Osteoblast (primary cell): ENCODE measurements around the gene TMEM9. TPM values are rescaled to one million over a fixed set of nuclear protein-coding genes. Genes with fewer than 3 reads are reported as not detected.

ENCODE experiments used
- DNase-seq: peaks from one replicate; pipeline ENCODE4 v3.0.0; 2011; ENCODE audit warnings: low spot score, mixed read lengths; ENCODE audit not compliant: insufficient read length; ENCODE audit errors: missing footprints
- H2AFZ ChIP-seq: 2 replicates; pipeline ENCODE4 v1.6.0; 2011; ENCODE audit warnings: mild to moderate bottlenecking, low read length
- H3K27ac ChIP-seq: 2 replicates; pipeline ENCODE4 v1.5.1; 2011; ENCODE audit warnings: mild to moderate bottlenecking, low read depth, low read length, moderate library complexity
- H3K27me3 ChIP-seq: 2 replicates; pipeline ENCODE4 v1.6.0; 2012; ENCODE audit warnings: mild to moderate bottlenecking, control low read depth, inconsistent platforms, low read length, moderate library complexity; ENCODE audit not compliant: insufficient read depth
- H3K36me3 ChIP-seq: 2 replicates; pipeline ENCODE4 v1.5.1; 2011; ENCODE audit warnings: mild to moderate bottlenecking, low read length, control low read depth, moderate library complexity; ENCODE audit not compliant: insufficient read depth
- H3K4me1 ChIP-seq: 2 replicates; pipeline ENCODE4 v1.5.1; 2011; ENCODE audit warnings: mild to moderate bottlenecking, low read length, control low read depth, moderate library complexity; ENCODE audit not compliant: insufficient read depth
- H3K4me2 ChIP-seq: 2 replicates; pipeline ENCODE4 v1.6.0; 2011; ENCODE audit warnings: mild to moderate bottlenecking, low read length; ENCODE audit not compliant: insufficient read depth
- H3K4me3 ChIP-seq: fragments of 200-600 bp; sonication (generic); 3 replicates; pipeline ENCODE4 v1.5.1; 2012; ENCODE audit warnings: mild to moderate bottlenecking, low read length, inconsistent platforms; ENCODE audit not compliant: insufficient read depth
- H3K79me2 ChIP-seq: 2 replicates; pipeline ENCODE4 v1.6.0; 2012; ENCODE audit warnings: mild to moderate bottlenecking, low read length, control low read depth, inconsistent platforms; ENCODE audit not compliant: insufficient read depth
- H3K9me3 ChIP-seq: 2 replicates; pipeline ENCODE4 v1.5.1; 2011; ENCODE audit warnings: low read depth, low read length, control low read depth
- H4K20me1 ChIP-seq: 2 replicates; pipeline ENCODE4 v1.6.0; 2012; ENCODE audit warnings: mild to moderate bottlenecking, low read length, control low read depth; ENCODE audit not compliant: insufficient read depth
- total RNA-seq: library from RNA; depleted of rRNA; stranded (reverse); fragments of >200 nt; gene quantifications from 2 replicates; pipeline ENCODE4 v1.2.3, GENCODE V29; 2012
- TF ChIP-seq, protein P1 (sequence below): IDR thresholded peaks from 2 replicates; pipeline ENCODE4 v1.5.1; 2011; ENCODE audit warnings: mild to moderate bottlenecking, low read depth, low read length, moderate library complexity; ENCODE audit errors: extremely low read depth

Gene TMEM9
- total RNA-seq, 1 donor, result 45.6 TPM

GRCh38 chr1:201125800-201126199, 28.5 kb downstream of the TMEM9 start:
- no peak for DNase-seq
- H3K9me3 ChIP-seq, result no peaks in the 10 kb centered on the region
- H4K20me1 ChIP-seq, result no peaks in the 10 kb centered on the region
- TF ChIP-seq, protein P1, sequence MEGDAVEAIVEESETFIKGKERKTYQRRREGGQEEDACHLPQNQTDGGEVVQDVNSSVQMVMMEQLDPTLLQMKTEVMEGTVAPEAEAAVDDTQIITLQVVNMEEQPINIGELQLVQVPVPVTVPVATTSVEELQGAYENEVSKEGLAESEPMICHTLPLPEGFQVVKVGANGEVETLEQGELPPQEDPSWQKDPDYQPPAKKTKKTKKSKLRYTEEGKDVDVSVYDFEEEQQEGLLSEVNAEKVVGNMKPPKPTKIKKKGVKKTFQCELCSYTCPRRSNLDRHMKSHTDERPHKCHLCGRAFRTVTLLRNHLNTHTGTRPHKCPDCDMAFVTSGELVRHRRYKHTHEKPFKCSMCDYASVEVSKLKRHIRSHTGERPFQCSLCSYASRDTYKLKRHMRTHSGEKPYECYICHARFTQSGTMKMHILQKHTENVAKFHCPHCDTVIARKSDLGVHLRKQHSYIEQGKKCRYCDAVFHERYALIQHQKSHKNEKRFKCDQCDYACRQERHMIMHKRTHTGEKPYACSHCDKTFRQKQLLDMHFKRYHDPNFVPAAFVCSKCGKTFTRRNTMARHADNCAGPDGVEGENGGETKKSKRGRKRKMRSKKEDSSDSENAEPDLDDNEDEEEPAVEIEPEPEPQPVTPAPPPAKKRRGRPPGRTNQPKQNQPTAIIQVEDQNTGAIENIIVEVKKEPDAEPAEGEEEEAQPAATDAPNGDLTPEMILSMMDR, result no peak
- no peak overlapping the region for H3K4me3 ChIP-seq
- no peak overlapping the region for H3K27ac ChIP-seq
- H2AFZ ChIP-seq, result no peak overlapping the region
- H3K27me3 ChIP-seq, result peaks cover 52% of the 10 kb centered on the region
- H3K4me1 ChIP-seq, result peaks cover 9% of the 10 kb centered on the region
- H3K79me2 ChIP-seq, result no peaks in the 10 kb centered on the region
- no peaks in the 10 kb centered on the region for H3K36me3 ChIP-seq
- no peak overlapping the region for H3K4me2 ChIP-seq

DNA sequence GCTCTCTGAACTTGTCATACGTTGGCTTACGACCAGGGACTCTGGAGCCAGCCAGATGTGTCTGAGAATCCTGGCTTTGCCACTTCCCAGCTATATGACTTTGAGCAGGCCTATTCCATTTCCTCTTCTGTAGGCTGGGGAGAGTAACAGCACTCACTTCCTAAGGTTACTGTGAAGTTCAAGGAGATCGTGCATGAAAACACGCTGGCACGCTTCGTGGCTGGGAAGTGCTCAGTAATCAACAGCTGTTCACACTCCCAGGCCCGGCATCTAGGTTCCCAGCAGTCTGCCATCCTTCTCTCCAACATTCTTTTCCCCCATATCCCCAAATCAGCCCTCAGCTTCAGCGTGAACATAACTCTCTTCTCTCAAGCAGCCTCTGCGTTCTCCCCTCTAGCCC, 29.3 kb downstream of the TMEM9 start:
- H3K4me3 ChIP-seq, result no peak overlapping the region
- H3K36me3 ChIP-seq, result no peaks in the 10 kb centered on the region
- H3K9me3 ChIP-seq, result no peaks in the 10 kb centered on the region
- H2AFZ ChIP-seq, result no peak overlapping the region
- DNase-seq, result no peak
- H3K79me2 ChIP-seq, result no peaks in the 10 kb centered on the region
- H3K4me2 ChIP-seq, result no peak overlapping the region
- peaks cover 9% of the 10 kb centered on the region for H3K4me1 ChIP-seq
- peaks cover 58% of the 10 kb centered on the region for H3K27me3 ChIP-seq
- H4K20me1 ChIP-seq, result no peaks in the 10 kb centered on the region
- TF ChIP-seq, protein P1, result no peak
- H3K27ac ChIP-seq, result no peak overlapping the region

- DNase-seq, result no peak
- Histone ChIP-seq H2AFZ (no peak overlapping the region), H4K20me1 (no peaks in the 10 kb centered on the region), H3K79me2 (no peaks in the 10 kb centered on the region), H3K9me3 (no peaks in the 10 kb centered on the region), H3K27me3 (peaks cover 63% of the 10 kb centered on the region), H3K36me3 (no peaks in the 10 kb centered on the region), H3K4me3 (no peak overlapping the region), H3K27ac (no peak overlapping the region), H3K4me1 (peaks cover 9% of the 10 kb centered on the region), H3K4me2 (no peak overlapping the region)
- TF ChIP-seq, protein P1, result no peak
Observed at GRCh38 chr1:201123866-201124265, 30.4 kb downstream of the TMEM9 start.

- H3K4me2 ChIP-seq, result no peak overlapping the region
Observed at GRCh38 chr1:201122321-201122957, 31.8 kb downstream of the TMEM9 start.

More at GRCh38 chr1:201122321-201122957, 31.8 kb downstream of the TMEM9 start:
- Histone ChIP-seq H3K4me1 (peaks cover 5% of the 10 kb centered on the region), H3K4me3 (no peak overlapping the region), H3K27ac (no peak overlapping the region), H3K79me2 (no peaks in the 10 kb centered on the region), H2AFZ (no peak overlapping the region), H3K36me3 (no peaks in the 10 kb centered on the region), H3K9me3 (no peaks in the 10 kb centered on the region), H4K20me1 (no peaks in the 10 kb centered on the region), H3K27me3 (peaks cover 69% of the 10 kb centered on the region)
- no peak for DNase-seq
- TF ChIP-seq, protein P1, result no peak
